ENCODE measurements around the gene FBP1. TPM values are rescaled to one million over a fixed set of nuclear protein-coding genes. Genes with fewer than 3 reads are reported as not detected.

The FBP1 gene
- total and polyA plus RNA-seq, 2 experiments from 2014 or later: 1.3 to 2.9 TPM

- DNase-seq (ENCODE audit: low read depth in 1 of 2, low spot score in 1 of 2): peak in 1 of 2 donors; percentile 63
Observed at GRCh38 chr9:94586814-94587213, 52.5 kb downstream of the FBP1 start.

GRCh38 chr9:94586316-94586715 is 53.0 kb downstream of the FBP1 start:
- peak in 1 of 2 donors; percentile 4 for DNase-seq (ENCODE audit: low read depth in 1 of 2, low spot score in 1 of 2)
- TF ChIP-seq CTCF (IDR thresholded peaks at IDR 0.05; ENCODE audit: low read depth, low read length): no peak
- Histone ChIP-seq H3K36me3 (no peaks in the 10 kb centered on the region), H3K27ac (no peak overlapping the region), H3K4me3 (no peak overlapping the region), H3K27me3 (no peaks in the 10 kb centered on the region), H3K4me1 (ENCODE audit: low read depth) (no peaks in the 10 kb centered on the region), H3K9me3 (ENCODE audit: low read depth) (no peaks in the 10 kb centered on the region)

More at GRCh38 chr9:94586814-94587213, 52.5 kb downstream of the FBP1 start:
- H3K27ac ChIP-seq: no peak overlapping the region
- no peaks in the 10 kb centered on the region for H3K4me1 ChIP-seq (ENCODE audit: low read depth)
- no peak overlapping the region for H3K4me3 ChIP-seq
- H3K27me3 ChIP-seq: no peaks in the 10 kb centered on the region
- no peaks in the 10 kb centered on the region for H3K36me3 ChIP-seq
- no peaks in the 10 kb centered on the region for H3K9me3 ChIP-seq (ENCODE audit: low read depth)
- TF ChIP-seq CTCF (IDR thresholded peaks at IDR 0.05; ENCODE audit: low read depth, low read length): no peak

GRCh38 chr9:94584555-94584954 is 54.8 kb downstream of the FBP1 start:
- no peak overlapping the region for H3K27ac ChIP-seq
- H3K4me3 ChIP-seq: no peak overlapping the region
- H3K9me3 ChIP-seq (ENCODE audit: low read depth): no peaks in the 10 kb centered on the region
- no peaks in the 10 kb centered on the region for H3K36me3 ChIP-seq
- DNase-seq (ENCODE audit: low read depth in 1 of 2, low spot score in 1 of 2): no peak
- H3K4me1 ChIP-seq (ENCODE audit: low read depth): no peaks in the 10 kb centered on the region
- TF ChIP-seq CTCF (IDR thresholded peaks at IDR 0.05; ENCODE audit: low read depth, low read length): no peak
- H3K27me3 ChIP-seq: no peaks in the 10 kb centered on the region

GRCh38 chr9:94581728-94582127 is 57.6 kb downstream of the FBP1 start:
- no peaks in the 10 kb centered on the region for H3K36me3 ChIP-seq

GRCh38 chr9:94577571-94577970 is 61.7 kb downstream of the FBP1 start:
- H3K4me1 ChIP-seq (ENCODE audit: low read depth): no peaks in the 10 kb centered on the region
- no peak overlapping the region for H3K4me3 ChIP-seq
- H3K27ac ChIP-seq: no peak overlapping the region
- DNase-seq (ENCODE audit: low read depth in 1 of 2, low spot score in 1 of 2): no peak
- H3K36me3 ChIP-seq: no peaks in the 10 kb centered on the region
- no peaks in the 10 kb centered on the region for H3K27me3 ChIP-seq
- H3K9me3 ChIP-seq (ENCODE audit: low read depth): no peaks in the 10 kb centered on the region
- TF ChIP-seq CTCF (IDR thresholded peaks at IDR 0.05; ENCODE audit: low read depth, low read length): no peak

More at GRCh38 chr9:94581728-94582127, 57.6 kb downstream of the FBP1 start:
- Histone ChIP-seq H3K4me1 (ENCODE audit: low read depth) (no peaks in the 10 kb centered on the region), H3K4me3 (no peak overlapping the region), H3K27me3 (no peaks in the 10 kb centered on the region), H3K9me3 (ENCODE audit: low read depth) (no peaks in the 10 kb centered on the region), H3K27ac (no peak overlapping the region)
- DNase-seq (ENCODE audit: low read depth in 1 of 2, low spot score in 1 of 2): no peak
- no peak for TF ChIP-seq CTCF (IDR thresholded peaks at IDR 0.05; ENCODE audit: low read depth, low read length)

GRCh38 chr9:94577036-94577435 is 62.3 kb downstream of the FBP1 start:
- H3K9me3 ChIP-seq (ENCODE audit: low read depth): no peaks in the 10 kb centered on the region
- no peak overlapping the region for H3K4me3 ChIP-seq
- no peaks in the 10 kb centered on the region for H3K36me3 ChIP-seq
- no peaks in the 10 kb centered on the region for H3K4me1 ChIP-seq (ENCODE audit: low read depth)
- H3K27ac ChIP-seq: no peak overlapping the region
- no peaks in the 10 kb centered on the region for H3K27me3 ChIP-seq
- no peak for DNase-seq (ENCODE audit: low read depth in 1 of 2, low spot score in 1 of 2)
- TF ChIP-seq CTCF (IDR thresholded peaks at IDR 0.05; ENCODE audit: low read depth, low read length): no peak
